Body of pancreas (tissue), 4 donors: ENCODE data around the gene CREM. TPM values are rescaled to one million over a fixed set of nuclear protein-coding genes. Genes with fewer than 3 reads are reported as not detected.

Source experiments
- ATAC-seq: fragments of 150-250 bp; one replicate; pipeline ENCODE4 v1.9.1; 2016
- DNase-seq, 4 donors: peaks; one replicate each; pipeline ENCODE4 v3.0.0-alpha.2; 2019
- H3K27ac ChIP-seq, 4 donors: fragments of 200-600 bp; sonication (generic); 1 replicate in 3 of 4; 2 replicates in 1 of 4; pipeline versions ENCODE4 v1.5.1 to v1.6.1; 2016 to 2019; ENCODE audit warnings: mild to moderate bottlenecking in 1 of 4, mixed read lengths in 1 of 4, moderate library complexity in 1 of 4
- H3K27me3 ChIP-seq, 2 donors: fragments of 200-600 bp; sonication (generic); one replicate each; pipeline ENCODE4 v1.6.0; 2016; ENCODE audit warnings: mild to moderate bottlenecking in 1 of 2
- H3K36me3 ChIP-seq, 2 donors: fragments of 200-600 bp; sonication (generic); replicated peaks in 1 of 2; 2 replicates each; pipeline ENCODE4 v1.5.1; 2016; ENCODE audit warnings: low read depth in 2 of 2; ENCODE audit not compliant: insufficient read depth in 1 of 2
- H3K4me1 ChIP-seq: fragments of 200-600 bp; sonication (generic); one replicate; pipeline ENCODE4 v1.6.0; 2016
- H3K4me3 ChIP-seq, 2 donors: fragments of 200-600 bp; sonication (generic); 1 replicate in 1 of 2; 2 replicates in 1 of 2; pipeline ENCODE4 v1.5.1; 2016 to 2019
- H3K9me3 ChIP-seq, 3 donors: fragments of 200-600 bp; sonication (generic); 1 replicate in 2 of 3; 2 replicates in 1 of 3; pipeline ENCODE4 v1.5.1; 2016
- CTCF ChIP-seq, 7 experiments: fragments of 450-650 bp in 4 of 7; fragments of 200-600 bp in 3 of 7; sonication (generic) in 3 of 7; IDR thresholded peaks; one replicate each; pipeline ENCODE4 v1.5.1; 2016 to 2019; ENCODE audit warnings: antibody characterized with exemption in 7 of 7
- POLR2A ChIP-seq, 3 donors: fragments of 450-650 bp; IDR thresholded peaks; one replicate each; pipeline ENCODE4 v1.6.1; 2016; ENCODE audit warnings: antibody characterized with exemption in 3 of 3, mild to moderate bottlenecking in 2 of 3
- WGBS, 2 donors: methylation state at CpG; one replicate each; pipeline ENCODE4 v1.1.5; 2017; 5-methylcytosine and 5-hydroxymethylcytosine counted together
- intact Hi-C: fragments of 100-400 bp; cut with DNase I; formaldehyde crosslinking; loops from one replicate; pipeline ENCODE4 v1.15.1; 2023
- microRNA-seq, 2 donors: library from miRNA; unstranded; fragments of <30 nt; microRNA quantifications; one replicate each; pipeline ENCODE4, GENCODE V29; 2016; ENCODE audit warnings: borderline number of aligned reads in 2 of 2, borderline replicate concordance in 2 of 2
- small RNA-seq: library from RNA; depleted of rRNA; stranded (forward); fragments of <200 nt; gene quantifications from one replicate; pipeline ENCODE3, GENCODE V24; 2016
- total RNA-seq, 2 donors: library from RNA; depleted of rRNA; stranded (reverse); fragments of >200 nt; gene quantifications; one replicate each; pipeline ENCODE4 v1.1.0, GENCODE V29; 2016

The CREM gene
- total RNA-seq, 2 donors from 2014 or later = 10.5 to 26.7 TPM

GRCh38 chr10:35257057-35257983 lies 130.7 kb downstream of the CREM start:
- Histone ChIP-seq H3K9me3 (no peaks in the 10 kb centered on the region), H3K4me3 (no peak overlapping the region), H3K4me1 (no peaks in the 10 kb centered on the region), H3K27me3 (no peaks in the 10 kb centered on the region), H3K36me3 (no peaks in the 10 kb centered on the region), H3K27ac (no peak overlapping the region)
- DNase-seq (no peak), ATAC-seq (no peak)
- intact Hi-C loops = no loop called here
- TF ChIP-seq POLR2A (IDR thresholded peaks at IDR 0.05) (no peak), CTCF (IDR thresholded peaks at IDR 0.05) (no peak)
- 74 to 84% methylated on average over 3 of the region's 3 CpGs for WGBS, 2 donors

- Histone ChIP-seq H3K27ac (no peak overlapping the region), H3K4me1 (no peaks in the 10 kb centered on the region), H3K9me3 (no peaks in the 10 kb centered on the region), H3K36me3 (no peaks in the 10 kb centered on the region), H3K27me3 (no peaks in the 10 kb centered on the region), H3K4me3 (no peak overlapping the region)
- DNase-seq (no peak), ATAC-seq (no peak)
- intact Hi-C loops = no loop called here
- 57 to 58% methylated on average over 3 of the region's 3 CpGs for WGBS, 2 donors
- TF ChIP-seq POLR2A (IDR thresholded peaks at IDR 0.05) = no peak
- TF ChIP-seq CTCF (IDR thresholded peaks at IDR 0.05) = no peak
These were observed 133.2 kb downstream of the CREM start for GRCh38 chr10:35259769-35260397.

- intact Hi-C loops = no loop called here
These were observed 135.8 kb downstream of the CREM start for GRCh38 chr10:35262436-35262835.

More at GRCh38 chr10:35262436-35262835, 135.8 kb downstream of the CREM start:
- ATAC-seq = no peak
- WGBS, 2 donors = 92% methylated on average over 5 of the region's 5 CpGs
- Histone ChIP-seq H3K9me3 (no peaks in the 10 kb centered on the region), H3K36me3 (no peaks in the 10 kb centered on the region), H3K27me3 (no peaks in the 10 kb centered on the region), H3K27ac (no peak overlapping the region), H3K4me1 (peaks cover 2% of the 10 kb centered on the region), H3K4me3 (no peak overlapping the region)
- DNase-seq = no peak
- no peak for TF ChIP-seq POLR2A (IDR thresholded peaks at IDR 0.05)
- TF ChIP-seq CTCF (IDR thresholded peaks at IDR 0.05) = no peak

Small RNA genes lying within 50 kb of the gene (microRNA-seq; reads per million reads assigned to microRNA genes)
- gene MIR3611 = 2.7 to 4.2 reads per million in 2 donors

Small RNA genes lying within 50 kb of the gene (small RNA-seq; reads per million reads assigned to genes)
- gene MIR3611 (not detected), gene RNU6-1167P (not detected), gene RNU6-794P (not detected), gene RNU7-77P (not detected)

Other genes starting within 250 kb of the CREM start
- gene CUL2, start 36.5 kb upstream of the CREM start, total RNA-seq = 1 to 10 TPM; 7.3 to 8.0 TPM
- 10 to 100 TPM in 1 of 2 donors, 1 to 10 TPM in 1; 9.6 to 18.9 TPM for gene CCNY, start 209.7 kb downstream of the CREM start, total RNA-seq